Raji (cell line): Measurements from ENCODE around the gene GSC.

Experiments
- POLR2A ChIP-seq: IDR thresholded peaks from 2 replicates; pipeline ENCODE4 v1.6.1; 2011; ENCODE audit warnings: low read depth, low read length, control low read depth; ENCODE audit not compliant: insufficient read depth

Gene GSC

GRCh38 chr14:94761348-94761996 is 8.4 kb downstream of the GSC start:
- TF ChIP-seq POLR2A: no peak

- TF ChIP-seq POLR2A: no peak
Observed at GRCh38 chr14:94756310-94756882, 13.5 kb downstream of the GSC start.

- no peak for TF ChIP-seq POLR2A
Observed at GRCh38 chr14:94754391-94754942, 15.4 kb downstream of the GSC start.

GRCh38 chr14:94752591-94753436 is 17.1 kb downstream of the GSC start:
- no peak for TF ChIP-seq POLR2A

- no peak for TF ChIP-seq POLR2A
Observed at GRCh38 chr14:94751956-94752355, 18.0 kb downstream of the GSC start.

- no peak for TF ChIP-seq POLR2A
Observed at GRCh38 chr14:94751321-94751720, 18.6 kb downstream of the GSC start.

GRCh38 chr14:94750371-94750770 is 19.5 kb downstream of the GSC start:
- no peak for TF ChIP-seq POLR2A

- no peak for TF ChIP-seq POLR2A
Observed at GRCh38 chr14:94748667-94749347, 21.1 kb downstream of the GSC start.

- no peak for TF ChIP-seq POLR2A
Observed at GRCh38 chr14:94747739-94748138, 22.2 kb downstream of the GSC start.

- no peak for TF ChIP-seq POLR2A
Observed at GRCh38 chr14:94746131-94746530, 23.8 kb downstream of the GSC start.

GRCh38 chr14:94738751-94739150 is 31.2 kb downstream of the GSC start:
- no peak for TF ChIP-seq POLR2A

GRCh38 chr14:94738097-94738496 is 31.8 kb downstream of the GSC start:
- no peak for TF ChIP-seq POLR2A

- no peak for TF ChIP-seq POLR2A
Observed at GRCh38 chr14:94728950-94729349, 41.0 kb downstream of the GSC start.

- no peak for TF ChIP-seq POLR2A
Observed at GRCh38 chr14:94724993-94725392, 44.9 kb downstream of the GSC start.

- TF ChIP-seq POLR2A: no peak
Observed at GRCh38 chr14:94722397-94722796, 47.5 kb downstream of the GSC start.
